Caco-2 (cell line): ENCODE results near the gene SGK2. TPM values are rescaled to one million over a fixed set of nuclear protein-coding genes. Genes with fewer than 3 reads are reported as not detected.

Experiments used
- BruUV-seq: library from RNA; stranded (reverse); fragments of 400-500 nt; replicated peaks from 2 replicates; lab custom pipeline; 2021; lab: Mats Ljungman, UMichigan
- CTCF ChIA-PET: fragments of 300-600 bp; sonication (Branson Sonifier 250); formaldehyde crosslinking; loops from one replicate; lab custom pipeline; 2022; ENCODE audit warnings: antibody characterized with exemption; lab: Charles Lee
- POLR2A ChIA-PET: fragments of 300-600 bp; sonication (Branson Sonifier 250); formaldehyde crosslinking; loops from one replicate; lab custom pipeline; 2022; ENCODE audit warnings: antibody characterized with exemption; lab: Charles Lee
- DNase-seq, 2 experiments: peaks; one replicate each; pipeline versions ENCODE4 v3.0.0 to v3.0.0-alpha.2; 2020 to 2022
- H3K27me3 ChIP-seq: replicated peaks from 2 replicates; pipeline ENCODE4 v1.6.0; 2011; ENCODE audit warnings: low read length; ENCODE audit not compliant: control insufficient read depth, insufficient read depth
- H3K36me3 ChIP-seq: 2 replicates; pipeline ENCODE4 v1.5.1; 2011; ENCODE audit warnings: low read length; ENCODE audit not compliant: control insufficient read depth, insufficient read depth
- H3K4me1 ChIP-seq: fragments of 250-450 bp; sonication (Bioruptor Pico); 2 replicates; pipeline ENCODE4 v1.5.1; 2020; ENCODE audit warnings: mild to moderate bottlenecking
- H3K4me3 ChIP-seq: 2 replicates; pipeline ENCODE4 v1.5.1; 2011; ENCODE audit warnings: low read depth, mild to moderate bottlenecking, control low read depth, low read length
- H3K9me3 ChIP-seq: fragments of 250-450 bp; sonication (Bioruptor Pico); 2 replicates; pipeline ENCODE4 v1.5.1; 2020; ENCODE audit warnings: mild to moderate bottlenecking, moderate library complexity
- H3K27ac Mint-ChIP-seq: one replicate; pipeline ENCODE4 v1.8.0; 2022; ENCODE audit warnings: mixed read lengths; ENCODE audit not compliant: unreplicated experiment
- H3K27me3 Mint-ChIP-seq: one replicate; pipeline ENCODE4 v1.8.0; 2022; ENCODE audit warnings: mixed read lengths; ENCODE audit not compliant: insufficient read depth, unreplicated experiment
- H3K36me3 Mint-ChIP-seq: one replicate; pipeline ENCODE4 v1.8.0; 2022; ENCODE audit warnings: mild to moderate bottlenecking, mixed read lengths; ENCODE audit not compliant: insufficient read depth, unreplicated experiment
- H3K4me1 Mint-ChIP-seq: one replicate; pipeline ENCODE4 v1.8.0; 2022; ENCODE audit warnings: low read depth, mixed read lengths; ENCODE audit not compliant: unreplicated experiment
- H3K4me3 Mint-ChIP-seq: one replicate; pipeline ENCODE4 v1.8.0; 2022; ENCODE audit warnings: mild to moderate bottlenecking, moderate library complexity, mixed read lengths; ENCODE audit not compliant: unreplicated experiment
- H3K9me3 Mint-ChIP-seq: one replicate; pipeline ENCODE4 v1.8.0; 2022; ENCODE audit warnings: mixed read lengths; ENCODE audit not compliant: unreplicated experiment
- CTCF ChIP-seq, 2 experiments: fragments of 200-600 bp in 1 of 2; IDR thresholded peaks; 1 replicate in 1 of 2; 2 replicates in 1 of 2; pipeline versions ENCODE4 v1.5.1 to v1.8.0; 2011 to 2022; ENCODE audit warnings: antibody characterized with exemption in 1 of 2, control low read depth in 1 of 2, inconsistent platforms in 1 of 2, low read depth in 1 of 2, low read length in 1 of 2, mild to moderate bottlenecking in 1 of 2, moderate library complexity in 1 of 2; ENCODE audit not compliant: insufficient read depth in 1 of 2, severe bottlenecking in 1 of 2, unreplicated experiment in 1 of 2
- intact Hi-C: fragments of 100-400 bp; cut with micrococcal nuclease; formaldehyde crosslinking; loops from one replicate; pipeline ENCODE4 v1.10.0; 2022; ENCODE audit not compliant: unreplicated experiment
- total RNA-seq: library from RNA; stranded (reverse); gene quantifications from 2 replicates; pipeline ENCODE4 v1.2.3, GENCODE V29; 2022

Gene SGK2
- total RNA-seq, 1 experiment from 2014 or later = 5.2 TPM

- intact Hi-C loops = no loop called here
- TF ChIP-seq CTCF (IDR thresholded peaks at IDR 0.05; ENCODE audit: insufficient read depth in 1 of 2, low read depth in 1 of 2, low read length in 1 of 2, severe bottlenecking in 1 of 2, unreplicated experiment in 1 of 2) = no peak
- no peak overlapping the region for H3K27ac Mint-ChIP-seq
- no peaks in the 10 kb centered on the region for H3K9me3 ChIP-seq
- H3K4me1 ChIP-seq = peaks cover 13% of the 10 kb centered on the region; the same call in 1 of the 2 replicates
- no peak overlapping the region for H3K4me3 ChIP-seq
- H3K27me3 ChIP-seq = no peaks in the 10 kb centered on the region
- no peaks in the 10 kb centered on the region for H3K36me3 Mint-ChIP-seq
- no peaks in the 10 kb centered on the region for H3K4me1 Mint-ChIP-seq
- H3K36me3 ChIP-seq = no peaks in the 10 kb centered on the region
- BruUV-seq = no TSS peak
- H3K27me3 Mint-ChIP-seq = peaks cover 11% of the 10 kb centered on the region
- CTCF ChIA-PET = no interaction called here
- no peaks in the 10 kb centered on the region for H3K9me3 Mint-ChIP-seq
- POLR2A ChIA-PET = interaction anchor here (1.0 kb wide), 1 partner anchor 74 kb away, joined by 10 read pairs; the partner anchor contains the start of gene SRSF6
- H3K4me3 Mint-ChIP-seq = no peak overlapping the region
- DNase-seq = peak in 1 of 2 experiments; percentile 71
These were observed 28.3 kb upstream of the SGK2 start for GRCh38 chr20:43530321-43531090.

- no peaks in the 10 kb centered on the region for H3K4me1 Mint-ChIP-seq
These were observed 27.8 kb upstream of the SGK2 start for GRCh38 chr20:43531091-43531443.

More at GRCh38 chr20:43531091-43531443, 27.8 kb upstream of the SGK2 start:
- ChIA-PET CTCF (no interaction called here), POLR2A (interaction anchor here (1.0 kb wide), 1 partner anchor 74 kb away, joined by 10 read pairs; the partner anchor contains the start of gene SRSF6)
- intact Hi-C loops = no loop called here
- Histone ChIP-seq H3K4me1 (peaks cover 13% of the 10 kb centered on the region; the same call in 1 of the 2 replicates), H3K4me3 (no peak overlapping the region), H3K27me3 (no peaks in the 10 kb centered on the region), H3K36me3 (no peaks in the 10 kb centered on the region), H3K9me3 (no peaks in the 10 kb centered on the region)
- no TSS peak for BruUV-seq
- no peaks in the 10 kb centered on the region for H3K36me3 Mint-ChIP-seq
- H3K4me3 Mint-ChIP-seq = no peak overlapping the region
- no peak for DNase-seq
- H3K27ac Mint-ChIP-seq = no peak overlapping the region
- H3K9me3 Mint-ChIP-seq = no peaks in the 10 kb centered on the region
- H3K27me3 Mint-ChIP-seq = peaks cover 7% of the 10 kb centered on the region
- no peak for TF ChIP-seq CTCF (IDR thresholded peaks at IDR 0.05; ENCODE audit: insufficient read depth in 1 of 2, low read depth in 1 of 2, low read length in 1 of 2, severe bottlenecking in 1 of 2, unreplicated experiment in 1 of 2)
